Ramos (cell line): Measurements from ENCODE around the gene IL24.
"Not testable (repeated sequence)": the region's sequence is repeated elsewhere in the genome, so short reads cannot be mapped to it uniquely, and the experiment has no call there.

Experiments used
- in situ Hi-C: fragments of 300-500 bp; cut with MboI; formaldehyde crosslinking; loops from one replicate; pipeline ENCODE4 v1.14.3; 2022; ENCODE audit warnings: low sequenced_read_pairs; ENCODE audit not compliant: unreplicated experiment

The IL24 gene

GRCh38 chr1:206922524-206922923, 25.3 kb downstream of the IL24 start:
- in situ Hi-C loops = no loop called here

GRCh38 chr1:206923009-206923960, 26.0 kb downstream of the IL24 start:
- in situ Hi-C loops = no loop called here

DNA sequence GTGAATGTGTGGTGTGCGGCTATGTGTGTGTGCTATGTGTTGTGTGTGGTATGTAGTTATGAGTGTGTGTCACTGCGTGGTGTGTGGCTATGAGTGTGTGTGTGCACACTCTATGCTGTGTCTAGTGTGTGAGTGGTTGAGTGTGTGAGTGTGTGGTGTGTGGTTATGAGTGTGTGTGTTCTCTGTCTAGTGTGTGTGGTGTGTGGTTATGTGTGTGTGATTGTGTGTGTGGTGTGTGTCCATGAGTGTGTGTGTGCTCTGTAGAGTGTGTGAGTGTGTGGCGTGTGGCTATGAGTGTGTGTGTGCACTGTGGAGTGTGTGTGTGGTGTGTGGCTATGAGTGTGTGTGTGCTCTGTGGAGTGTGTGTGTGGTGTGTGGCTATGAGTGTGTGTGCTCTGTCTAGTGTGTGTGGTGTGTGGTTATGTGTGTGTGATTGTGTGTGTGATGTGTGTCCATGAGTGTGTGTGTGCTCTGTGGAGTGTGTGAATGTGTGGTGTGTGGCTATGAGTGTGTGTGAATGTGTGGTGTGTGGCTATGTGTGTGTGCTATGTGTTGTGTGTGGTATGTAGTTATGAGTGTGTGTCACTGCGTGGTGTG, 26.8 kb downstream of the IL24 start:
- in situ Hi-C loops = not testable (repeated sequence)

DNA sequence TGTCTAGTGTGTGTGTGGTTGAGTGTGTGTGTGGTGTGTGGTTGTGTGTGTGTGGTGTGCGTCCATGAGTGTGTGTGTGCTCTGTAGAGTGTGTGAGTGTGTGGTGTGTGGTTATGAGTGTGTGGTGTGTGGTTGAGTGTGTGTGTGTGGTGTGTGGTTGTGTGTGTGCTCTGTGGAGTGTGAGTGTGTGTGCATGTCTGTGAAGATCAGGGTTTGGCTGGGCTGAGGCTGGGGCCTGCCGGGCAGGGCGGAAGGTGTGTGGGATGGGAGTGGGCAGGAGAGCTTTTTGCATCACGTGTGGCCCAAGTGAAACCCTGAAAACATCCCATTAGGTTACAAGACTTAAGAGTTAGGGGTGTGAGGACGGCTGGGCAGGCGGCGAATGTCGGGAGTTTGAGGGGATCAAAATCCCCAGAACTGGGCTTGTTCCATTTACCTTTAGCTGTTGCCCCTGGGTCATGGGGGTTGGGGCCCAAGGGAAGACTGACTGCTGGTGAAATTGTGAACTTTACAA, 27.4 kb downstream of the IL24 start:
- in situ Hi-C loops = no loop called here

GRCh38 chr1:206925106-206925736, 28.0 kb downstream of the IL24 start:
- in situ Hi-C loops = no loop called here

GRCh38 chr1:206926286-206926685, 29.0 kb downstream of the IL24 start:
- in situ Hi-C loops = no loop called here

GRCh38 chr1:206929524-206929923, 32.3 kb downstream of the IL24 start:
- in situ Hi-C loops = no loop called here

DNA sequence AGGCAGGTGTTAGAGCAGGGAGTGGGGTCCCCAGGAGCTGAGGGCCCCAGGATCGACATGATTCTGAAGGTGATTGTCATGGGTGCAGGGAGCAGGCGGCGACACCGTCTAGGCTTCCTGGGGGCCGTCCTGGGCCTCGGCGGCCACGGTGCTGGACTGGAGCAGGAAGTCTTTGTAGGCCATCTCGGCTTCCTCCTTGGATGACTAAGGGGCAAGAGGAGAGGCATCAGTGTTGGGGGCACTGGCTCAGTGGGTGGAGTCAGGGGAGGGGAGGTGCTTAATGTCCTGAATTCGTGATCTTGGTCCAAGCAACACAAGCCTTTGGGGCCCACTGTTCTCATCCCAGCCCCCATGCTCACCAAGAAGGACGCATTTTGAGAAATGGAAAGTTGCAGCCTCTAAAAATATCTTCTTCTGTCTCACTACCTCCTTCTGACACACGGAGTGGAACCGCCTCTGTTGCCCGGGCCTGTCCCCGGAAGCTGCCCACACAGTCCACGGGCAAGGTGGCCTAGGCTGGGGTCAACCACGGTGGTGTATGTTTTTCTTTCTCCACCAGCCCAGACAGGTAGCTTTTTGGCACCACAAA, 33.1 kb downstream of the IL24 start:
- in situ Hi-C loops = no loop called here

DNA sequence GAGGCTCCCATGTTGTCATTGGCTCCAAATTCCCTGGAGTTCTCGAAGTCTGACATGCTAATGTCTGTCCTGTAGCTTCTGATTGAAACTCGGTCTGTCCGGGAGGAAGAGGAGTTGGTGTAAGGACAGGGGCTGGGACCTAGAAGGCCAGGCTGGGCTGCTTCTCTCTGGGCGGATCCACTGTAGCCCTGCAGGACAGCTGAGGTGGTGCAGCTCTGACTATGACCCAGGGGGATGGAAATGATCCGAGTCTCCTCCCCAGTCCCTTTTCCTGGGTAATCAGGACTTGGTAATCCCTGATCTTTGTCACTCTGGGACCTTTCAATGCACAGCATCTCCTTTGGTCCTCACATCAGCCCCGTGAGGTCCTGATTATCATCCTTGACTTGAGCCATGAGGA, 34.5 kb downstream of the IL24 start:
- in situ Hi-C loops = no loop called here

DNA sequence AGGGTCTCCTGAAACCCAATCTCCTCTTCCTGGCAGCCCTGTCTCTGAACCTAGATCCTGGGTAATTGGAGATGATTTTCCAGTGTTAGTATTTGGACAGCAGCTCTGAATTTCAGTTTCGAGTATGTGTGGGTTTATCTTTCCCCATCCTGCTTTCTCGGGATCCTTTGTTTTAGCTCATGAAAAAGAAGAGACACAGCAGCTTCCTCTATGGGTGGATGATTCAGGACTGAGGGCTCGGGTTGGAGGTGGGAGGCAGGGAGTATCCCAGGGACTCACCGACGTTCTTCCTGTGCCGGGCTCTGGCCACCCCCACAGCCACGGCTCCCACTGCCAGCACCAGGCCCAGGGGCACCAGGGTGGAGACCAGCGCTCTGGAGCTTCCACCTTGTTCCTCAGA, 34.9 kb downstream of the IL24 start:
- in situ Hi-C loops = no loop called here

DNA sequence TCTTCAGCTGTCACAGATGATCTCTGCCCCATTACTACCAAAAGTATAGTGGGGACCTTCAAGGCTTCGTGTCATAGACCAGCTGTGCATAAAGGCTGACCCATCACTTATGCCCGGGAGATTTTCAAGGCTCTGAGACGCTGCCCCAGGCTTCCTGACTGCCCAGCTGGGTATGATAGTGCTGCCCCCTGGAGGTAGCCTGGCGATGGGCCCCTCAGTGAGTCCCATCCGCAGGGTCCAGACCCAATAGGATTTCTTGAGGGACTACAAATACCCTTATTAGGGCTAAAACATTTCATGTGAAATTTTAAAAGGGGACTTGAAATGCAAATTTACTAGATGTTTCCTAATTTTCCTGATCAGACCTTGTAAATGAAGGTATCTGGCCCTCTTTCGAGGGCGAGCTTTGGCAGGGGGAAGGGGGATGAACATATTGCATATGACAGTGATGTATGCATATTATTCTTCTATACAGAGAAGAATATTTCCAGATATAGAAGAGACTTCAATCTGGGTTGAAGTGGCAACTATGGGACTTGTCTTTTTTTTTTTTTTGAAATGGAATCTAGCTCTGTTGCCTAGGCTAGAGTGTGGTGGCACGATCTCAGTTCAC, 36.2 kb downstream of the IL24 start:
- in situ Hi-C loops = no loop called here

GRCh38 chr1:206935491-206936067, 38.3 kb downstream of the IL24 start:
- in situ Hi-C loops = no loop called here

- in situ Hi-C loops = no loop called here
These were observed 40.2 kb downstream of the IL24 start for GRCh38 chr1:206937425-206937824.

GRCh38 chr1:206939131-206939530, 41.9 kb downstream of the IL24 start:
- in situ Hi-C loops = no loop called here

DNA sequence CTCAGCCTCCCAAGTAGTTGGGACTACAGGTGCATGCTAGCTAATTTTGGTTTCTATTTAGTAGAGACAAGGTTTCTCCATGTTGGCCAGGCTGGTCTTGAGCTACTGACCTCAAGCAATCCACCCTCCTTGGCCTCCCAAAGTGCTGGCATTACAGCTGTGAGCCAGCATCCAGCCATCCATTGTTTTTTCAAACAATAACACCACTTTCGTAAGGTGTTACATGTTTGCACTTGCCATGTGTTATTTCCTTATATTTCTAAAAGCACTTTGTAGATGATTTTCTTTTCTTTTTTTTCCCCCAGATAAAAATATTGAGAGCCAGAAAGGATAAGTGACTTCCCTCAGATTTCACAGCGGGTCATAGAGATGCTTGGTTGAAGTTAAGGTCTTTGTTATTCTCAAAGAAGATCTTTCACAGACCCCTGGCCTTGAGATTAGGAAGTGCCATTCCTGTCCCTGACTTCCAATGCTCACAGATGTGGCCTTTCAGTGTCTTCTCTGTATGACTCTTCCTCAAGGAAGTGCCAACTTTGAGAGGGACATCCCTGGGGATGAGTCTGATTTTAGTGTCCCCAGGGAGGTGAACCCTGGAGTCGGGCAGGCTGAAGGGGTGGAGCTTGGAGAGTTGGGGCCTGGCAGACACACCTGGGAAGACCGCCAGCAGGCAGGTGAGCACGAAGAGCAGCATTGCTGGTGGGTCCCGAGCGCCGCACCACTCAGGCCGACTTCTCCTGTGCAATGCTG, 42.8 kb downstream of the IL24 start:
- in situ Hi-C loops = no loop called here

GRCh38 chr1:206940588-206940936, 43.3 kb downstream of the IL24 start:
- in situ Hi-C loops = no loop called here

DNA sequence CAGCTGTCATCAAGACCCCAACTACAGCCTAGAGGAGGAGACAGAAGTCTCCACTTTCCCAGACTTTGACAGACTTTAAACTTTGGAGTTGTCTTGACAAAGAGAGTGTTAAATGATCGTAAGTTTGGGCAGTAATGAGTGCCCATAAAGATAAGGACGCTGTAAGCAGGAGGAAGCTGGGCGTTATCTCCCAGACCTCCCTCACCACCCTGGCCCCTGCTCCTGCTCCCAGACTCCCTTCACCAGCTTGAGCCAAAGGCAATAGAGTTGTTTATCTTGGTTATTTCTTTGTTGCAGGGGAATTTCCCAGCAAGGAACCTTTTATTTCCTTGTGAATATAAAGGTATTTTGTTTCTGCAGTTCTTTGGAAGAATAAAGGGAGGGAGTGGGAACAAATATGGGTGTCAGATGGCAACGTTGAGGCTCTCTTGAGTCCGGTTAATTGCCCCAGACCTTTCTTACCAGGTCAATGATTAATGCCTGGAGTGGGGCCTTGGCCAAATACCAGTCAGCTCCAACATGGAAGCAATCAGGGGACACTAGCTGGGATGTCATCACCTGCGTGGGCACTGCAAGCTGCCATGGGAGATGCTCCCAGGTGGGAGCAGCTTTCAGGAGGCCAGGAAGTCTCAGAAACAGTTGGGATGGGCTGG, 44.6 kb downstream of the IL24 start:
- in situ Hi-C loops = no loop called here

GRCh38 chr1:206944703-206945102, 47.5 kb downstream of the IL24 start:
- in situ Hi-C loops = no loop called here

- in situ Hi-C loops = no loop called here
These were observed 48.5 kb downstream of the IL24 start for GRCh38 chr1:206945779-206946178.
